ENCODE data around the gene INCA1. TPM values are rescaled to one million over a fixed set of nuclear protein-coding genes. Genes with fewer than 3 reads are reported as not detected.

INCA1 gene
- polyA plus RNA-seq, 1 experiment: 1.3 TPM

- TF ChIP-seq CTCF (IDR thresholded peaks at IDR 0.05; ENCODE audit: insufficient read depth, low read depth, low read length): peak; percentile 23; the same call in 1 of the 2 replicates
- peaks cover 14% of the 10 kb centered on the region for H3K36me3 ChIP-seq (ENCODE audit: control insufficient read depth, insufficient read depth, low read length)
- ChIA-PET CTCF (interaction anchor here (1.4 to 1.8 kb wide), 3 partner anchors 9 to 14 kb away, joined by 3 to 5 read pairs (median 4); no protein-coding TSS in a partner anchor), POLR2A (interaction anchor here (0.6 kb wide), 1 partner anchor 11 kb away, joined by 5 read pairs; the partner anchor contains the start of gene SPAG7)
- H3K27me3 ChIP-seq (ENCODE audit: control insufficient read depth, insufficient read depth, low read length): no peaks in the 10 kb centered on the region
- no peak for DNase-seq (ENCODE audit: low read depth)
- H3K4me3 ChIP-seq (ENCODE audit: low read depth, low read length): no peak overlapping the region
Measured at GRCh38 chr17:4956493-4957061, 40.7 kb downstream of the INCA1 start.

DNA sequence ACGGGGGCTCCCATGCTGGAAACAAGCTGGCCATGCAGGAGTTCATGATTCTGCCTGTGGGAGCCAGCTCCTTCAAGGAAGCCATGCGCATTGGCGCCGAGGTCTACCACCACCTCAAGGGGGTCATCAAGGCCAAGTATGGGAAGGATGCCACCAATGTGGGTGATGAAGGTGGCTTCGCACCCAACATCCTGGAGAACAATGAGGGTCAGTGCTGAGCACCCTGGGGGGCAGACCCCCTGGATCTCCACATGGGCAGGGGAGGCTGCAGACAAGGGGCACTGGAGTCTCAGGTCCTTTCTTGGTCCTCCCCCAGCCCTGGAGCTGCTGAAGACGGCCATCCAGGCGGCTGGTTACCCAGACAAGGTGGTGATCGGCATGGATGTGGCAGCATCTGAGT, 42.2 kb downstream of the INCA1 start:
- H3K36me3 ChIP-seq (ENCODE audit: control insufficient read depth, insufficient read depth, low read length): peaks cover 8% of the 10 kb centered on the region
- CTCF ChIA-PET: interaction anchor here (1.4 to 1.8 kb wide), 3 partner anchors 10 to 13 kb away, joined by 3 to 5 read pairs (median 4); partner anchors contain the start of gene SPAG7
- POLR2A ChIA-PET: interaction anchor here (0.7 kb wide), 1 partner anchor 10 kb away, joined by 3 read pairs; no protein-coding TSS in a partner anchor
- no peak for TF ChIP-seq CTCF (IDR thresholded peaks at IDR 0.05; ENCODE audit: insufficient read depth, low read depth, low read length)
- no peak for DNase-seq (ENCODE audit: low read depth)
- no peak overlapping the region for H3K4me3 ChIP-seq (ENCODE audit: low read depth, low read length)
- no peaks in the 10 kb centered on the region for H3K27me3 ChIP-seq (ENCODE audit: control insufficient read depth, insufficient read depth, low read length)

GRCh38 chr17:4953451-4953961, 43.8 kb downstream of the INCA1 start:
- ChIA-PET POLR2A (interaction anchor here (0.6 kb wide), 1 partner anchor 11 kb away, joined by 3 read pairs; no protein-coding TSS in a partner anchor), CTCF (interaction anchor here (0.7 to 2.1 kb wide), 4 partner anchors 8 to 50 kb away, joined by 3 to 8 read pairs (median 4); partner anchors contain the start of genes RNF167, SLC25A11 and SPAG7)
- TF ChIP-seq CTCF (IDR thresholded peaks at IDR 0.05; ENCODE audit: insufficient read depth, low read depth, low read length): no peak
- no peak overlapping the region for H3K4me3 ChIP-seq (ENCODE audit: low read depth, low read length)
- H3K27me3 ChIP-seq (ENCODE audit: control insufficient read depth, insufficient read depth, low read length): no peaks in the 10 kb centered on the region
- H3K36me3 ChIP-seq (ENCODE audit: control insufficient read depth, insufficient read depth, low read length): 0 out of 2 replicates have a peak, but pooled peaks cover 1% of the 10 kb centered on the region
- no peak for DNase-seq (ENCODE audit: low read depth)

DNA sequence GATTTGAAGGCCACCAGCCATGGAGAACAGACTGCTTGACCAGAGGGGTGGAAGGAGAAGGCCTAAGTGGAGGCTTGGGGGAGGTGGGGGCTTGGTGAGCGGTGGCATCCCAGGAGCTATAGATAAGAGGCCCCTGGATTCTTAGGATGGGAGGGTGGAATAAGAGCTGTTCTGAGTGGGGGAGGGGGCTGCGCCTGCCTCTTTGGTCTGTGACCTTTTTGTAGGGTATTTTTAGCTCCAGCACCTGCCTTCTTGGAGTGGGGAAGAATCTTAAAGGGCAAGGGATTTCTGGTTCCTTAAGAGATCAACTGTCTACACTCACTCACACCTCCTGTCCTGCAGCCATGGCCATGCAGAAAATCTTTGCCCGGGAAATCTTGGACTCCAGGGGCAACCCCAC, 45.8 kb downstream of the INCA1 start:
- ChIA-PET POLR2A (interaction anchor here (1.3 kb wide), 1 partner anchor 12 kb away, joined by 3 read pairs; the partner anchor contains the start of genes RNF167 and SLC25A11), CTCF (interaction anchor here (1.6 kb wide), 1 partner anchor 12 kb away, joined by 4 read pairs; no protein-coding TSS in a partner anchor)
- H3K27me3 ChIP-seq (ENCODE audit: control insufficient read depth, insufficient read depth, low read length): no peaks in the 10 kb centered on the region
- no peak for TF ChIP-seq CTCF (IDR thresholded peaks at IDR 0.05; ENCODE audit: insufficient read depth, low read depth, low read length)
- H3K4me3 ChIP-seq (ENCODE audit: low read depth, low read length): no peak overlapping the region
- no peaks in the 10 kb centered on the region for H3K36me3 ChIP-seq (ENCODE audit: control insufficient read depth, insufficient read depth, low read length)
- no peak for DNase-seq (ENCODE audit: low read depth)

DNA sequence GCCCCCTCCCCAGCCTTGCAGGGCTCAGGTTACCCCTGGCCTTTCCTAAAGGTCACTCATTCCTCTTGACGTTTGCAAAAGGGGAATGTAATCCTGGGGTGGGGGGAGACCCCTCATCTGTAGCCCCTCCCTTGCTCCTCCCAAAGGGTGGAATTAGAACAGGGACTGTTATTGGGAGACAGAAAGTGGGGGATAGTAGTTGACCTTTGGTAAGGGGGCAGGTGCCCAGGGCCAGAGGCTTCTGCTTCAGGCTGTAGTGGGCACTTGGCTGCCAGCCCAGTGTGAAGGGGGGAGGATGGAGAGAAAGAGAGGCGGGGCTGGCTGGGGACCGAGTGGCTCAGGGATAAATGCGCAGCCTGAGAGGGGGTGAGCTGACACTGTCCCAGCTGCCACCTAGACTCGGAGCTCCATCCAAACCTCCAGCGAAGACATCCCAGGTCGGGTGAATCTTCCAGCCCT, 46.5 kb downstream of the INCA1 start, which contains the start of gene ENO3:
Gene ENO3 (plus strand): TSS at position 374 of the 459 bp plus-strand sequence. CDS start 711 bp downstream, outside the sequence.
- DNase-seq (ENCODE audit: low read depth): no peak
- TF ChIP-seq CTCF (IDR thresholded peaks at IDR 0.05; ENCODE audit: insufficient read depth, low read depth, low read length): no peak
- Histone ChIP-seq H3K36me3 (ENCODE audit: control insufficient read depth, insufficient read depth, low read length) (peaks cover 4% of the 10 kb centered on the region), H3K4me3 (ENCODE audit: low read depth, low read length) (peak within 1 kb of the TSS; percentile 92), H3K27me3 (ENCODE audit: control insufficient read depth, insufficient read depth, low read length) (no peaks in the 10 kb centered on the region)
- ChIA-PET POLR2A (interaction anchor here (1.3 kb wide), 1 partner anchor 11 kb away, joined by 3 read pairs; the partner anchor contains the start of genes RNF167 and SLC25A11), CTCF (no interaction called here)
